Endothelial cell (in vitro differentiated cells): ENCODE measurements around the gene NEURL1B. TPM values are rescaled to one million over a fixed set of nuclear protein-coding genes. Genes with fewer than 3 reads are reported as not detected.

ENCODE experiments used
- DNase-seq: peaks from one replicate; pipeline ENCODE4 v3.0.0; 2021; ENCODE audit warnings: low spot score
- H3K27ac Mint-ChIP-seq: one replicate; pipeline ENCODE4 v1.8.0; 2021; ENCODE audit warnings: mixed read lengths, inconsistent platforms; ENCODE audit not compliant: unreplicated experiment
- H3K27me3 Mint-ChIP-seq: one replicate; pipeline ENCODE4 v1.8.0; 2021; ENCODE audit warnings: mild to moderate bottlenecking, moderate library complexity, mixed read lengths, inconsistent platforms; ENCODE audit not compliant: unreplicated experiment
- H3K36me3 Mint-ChIP-seq: one replicate; pipeline ENCODE4 v1.8.0; 2021; ENCODE audit warnings: mild to moderate bottlenecking, low read depth, mixed read lengths, inconsistent platforms; ENCODE audit not compliant: unreplicated experiment
- H3K4me1 Mint-ChIP-seq: one replicate; pipeline ENCODE4 v1.8.0; 2021; ENCODE audit warnings: mild to moderate bottlenecking, mixed read lengths, inconsistent platforms; ENCODE audit not compliant: unreplicated experiment
- H3K4me3 Mint-ChIP-seq: one replicate; pipeline ENCODE4 v1.8.0; 2021; ENCODE audit warnings: mild to moderate bottlenecking, mixed read lengths, inconsistent platforms; ENCODE audit not compliant: unreplicated experiment
- H3K9me3 Mint-ChIP-seq: one replicate; pipeline ENCODE4 v1.8.0; 2021; ENCODE audit warnings: mixed read lengths, inconsistent platforms; ENCODE audit not compliant: unreplicated experiment
- total RNA-seq: library from RNA; stranded (reverse); fragmentation: NEBNext Ultra II Directional; extraction: Animal tissue kit (Norgen Biotek cat#: 25700); gene quantifications from one replicate; pipeline ENCODE4 v1.2.1, GENCODE V29; 2021; ENCODE audit not compliant: unreplicated experiment
- TF ChIP-seq, protein P1 (sequence below): fragments of 200-600 bp; sonication (generic); IDR thresholded peaks from one replicate; pipeline ENCODE4 v1.5.0; 2021; ENCODE audit warnings: antibody characterized with exemption; ENCODE audit not compliant: unreplicated experiment

NEURL1B gene
- total RNA-seq, 1 donor from 2014 or later, result 0.13 TPM

DNA sequence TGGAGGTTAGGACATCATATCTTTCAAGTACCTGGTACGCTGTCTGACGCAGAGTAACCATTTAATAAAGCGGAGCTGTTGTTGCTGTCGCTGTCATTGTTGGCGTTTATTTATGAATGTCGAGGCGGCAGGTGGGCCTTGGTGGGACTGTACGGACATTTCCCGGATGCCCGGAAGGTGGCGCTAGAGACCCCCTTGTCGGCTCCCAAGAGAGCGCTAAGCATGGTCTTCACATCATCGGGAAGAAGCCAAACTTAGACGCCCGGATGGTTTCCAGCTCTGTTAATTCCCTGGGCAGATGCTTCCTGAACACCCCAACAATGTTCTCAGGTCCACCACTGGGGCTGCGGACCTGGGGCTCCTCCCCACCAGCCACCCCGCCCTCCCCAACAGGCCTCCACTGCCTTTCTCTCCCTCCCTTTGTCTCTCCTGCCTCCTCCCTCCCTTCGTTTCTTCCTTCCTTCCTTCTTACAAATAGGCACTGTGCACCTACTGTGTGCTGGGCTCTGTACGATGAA, 75.8 kb downstream of the NEURL1B start:
- Mint-ChIP-seq H3K9me3 (no peaks in the 10 kb centered on the region), H3K4me3 (no peak overlapping the region), H3K4me1 (peaks cover 7% of the 10 kb centered on the region), H3K36me3 (no peaks in the 10 kb centered on the region), H3K27me3 (no peaks in the 10 kb centered on the region), H3K27ac (no peak overlapping the region)
- TF ChIP-seq, protein P1, sequence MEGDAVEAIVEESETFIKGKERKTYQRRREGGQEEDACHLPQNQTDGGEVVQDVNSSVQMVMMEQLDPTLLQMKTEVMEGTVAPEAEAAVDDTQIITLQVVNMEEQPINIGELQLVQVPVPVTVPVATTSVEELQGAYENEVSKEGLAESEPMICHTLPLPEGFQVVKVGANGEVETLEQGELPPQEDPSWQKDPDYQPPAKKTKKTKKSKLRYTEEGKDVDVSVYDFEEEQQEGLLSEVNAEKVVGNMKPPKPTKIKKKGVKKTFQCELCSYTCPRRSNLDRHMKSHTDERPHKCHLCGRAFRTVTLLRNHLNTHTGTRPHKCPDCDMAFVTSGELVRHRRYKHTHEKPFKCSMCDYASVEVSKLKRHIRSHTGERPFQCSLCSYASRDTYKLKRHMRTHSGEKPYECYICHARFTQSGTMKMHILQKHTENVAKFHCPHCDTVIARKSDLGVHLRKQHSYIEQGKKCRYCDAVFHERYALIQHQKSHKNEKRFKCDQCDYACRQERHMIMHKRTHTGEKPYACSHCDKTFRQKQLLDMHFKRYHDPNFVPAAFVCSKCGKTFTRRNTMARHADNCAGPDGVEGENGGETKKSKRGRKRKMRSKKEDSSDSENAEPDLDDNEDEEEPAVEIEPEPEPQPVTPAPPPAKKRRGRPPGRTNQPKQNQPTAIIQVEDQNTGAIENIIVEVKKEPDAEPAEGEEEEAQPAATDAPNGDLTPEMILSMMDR, result peak; percentile 89
- peak; percentile 91 for DNase-seq

- Mint-ChIP-seq H3K27ac (no peak overlapping the region), H3K36me3 (no peaks in the 10 kb centered on the region)
Observed at GRCh38 chr5:172717481-172718195, 76.6 kb downstream of the NEURL1B start.

DNA sequence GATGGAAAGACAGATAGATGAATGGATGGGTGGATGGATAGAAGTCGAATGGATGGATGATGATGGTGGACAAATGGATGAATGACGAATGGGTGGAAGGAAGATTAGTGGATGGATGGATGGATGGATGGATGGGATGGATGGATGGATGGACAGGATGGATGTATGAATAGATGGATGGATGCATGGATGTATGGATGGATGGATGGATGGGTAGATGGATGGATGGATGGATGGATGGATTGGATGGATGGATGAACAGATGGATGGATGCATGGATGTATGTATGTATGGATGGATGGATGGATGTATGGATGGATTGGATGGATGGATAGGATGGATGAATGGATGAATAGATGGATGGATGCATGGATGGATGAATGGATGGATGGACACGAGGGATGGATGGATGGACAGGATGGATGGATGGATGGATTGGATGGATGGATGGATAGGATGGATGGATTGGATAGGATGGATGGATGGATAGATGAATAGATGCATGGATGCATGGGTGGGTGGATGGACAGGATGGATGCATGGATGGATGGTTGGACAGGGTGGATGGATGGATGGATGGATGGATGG, 77.6 kb downstream of the NEURL1B start:
- TF ChIP-seq, protein P1, result no peak
- Mint-ChIP-seq H3K4me1 (peaks cover 7% of the 10 kb centered on the region), H3K27me3 (no peaks in the 10 kb centered on the region), H3K36me3 (no peaks in the 10 kb centered on the region), H3K9me3 (no peaks in the 10 kb centered on the region), H3K4me3 (no peak overlapping the region), H3K27ac (no peak overlapping the region)
- no peak for DNase-seq

More at GRCh38 chr5:172717481-172718195, 76.6 kb downstream of the NEURL1B start:
- no peaks in the 10 kb centered on the region for H3K27me3 Mint-ChIP-seq
- H3K4me3 Mint-ChIP-seq, result no peak overlapping the region
- no peaks in the 10 kb centered on the region for H3K9me3 Mint-ChIP-seq
- peaks cover 7% of the 10 kb centered on the region for H3K4me1 Mint-ChIP-seq
- DNase-seq, result no peak
- TF ChIP-seq, protein P1, result no peak

- Mint-ChIP-seq H3K4me1 (peaks cover 5% of the 10 kb centered on the region), H3K27ac (no peak overlapping the region), H3K9me3 (no peaks in the 10 kb centered on the region), H3K27me3 (no peaks in the 10 kb centered on the region), H3K4me3 (no peak overlapping the region), H3K36me3 (no peaks in the 10 kb centered on the region)
- TF ChIP-seq, protein P1, result no peak
- no peak for DNase-seq
Observed at GRCh38 chr5:172719211-172719610, 78.1 kb downstream of the NEURL1B start.

DNA sequence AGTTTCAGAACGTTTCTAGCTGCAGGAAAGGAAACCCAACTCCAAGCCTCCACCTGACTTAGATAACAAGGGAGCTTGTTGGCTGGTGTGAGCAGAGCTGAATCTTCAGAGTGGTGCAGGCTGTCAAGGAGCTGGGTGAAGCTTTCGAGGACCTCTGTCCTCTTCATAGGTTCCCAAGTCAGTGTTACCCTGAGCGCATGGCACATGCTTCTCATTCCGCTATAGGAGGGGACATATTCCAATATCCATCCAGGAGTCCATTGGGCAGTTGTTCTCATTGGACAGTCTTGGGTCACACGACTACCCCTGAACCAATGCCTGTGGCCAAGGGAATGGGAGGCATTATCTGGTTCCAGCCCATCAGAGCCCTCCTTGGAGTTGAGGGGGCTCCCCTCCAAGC, 79.6 kb downstream of the NEURL1B start:
- H3K27me3 Mint-ChIP-seq, result no peaks in the 10 kb centered on the region
- TF ChIP-seq, protein P1, result no peak
- no peaks in the 10 kb centered on the region for H3K4me1 Mint-ChIP-seq
- no peak for DNase-seq
- no peak overlapping the region for H3K4me3 Mint-ChIP-seq
- no peaks in the 10 kb centered on the region for H3K9me3 Mint-ChIP-seq
- no peaks in the 10 kb centered on the region for H3K36me3 Mint-ChIP-seq
- no peak overlapping the region for H3K27ac Mint-ChIP-seq
